NCI-H2227 (cell line): ENCODE results near the gene CNTD1.
"Not testable (repeated sequence)": the region's sequence is repeated elsewhere in the genome, so short reads cannot be mapped to it uniquely, and the experiment has no call there.

Source experiments
- DNase-seq: peaks from one replicate; lab custom pipeline; 2025; ENCODE audit not compliant: unreplicated experiment; lab: John Stamatoyannopoulos, UW

The CNTD1 gene

DNA sequence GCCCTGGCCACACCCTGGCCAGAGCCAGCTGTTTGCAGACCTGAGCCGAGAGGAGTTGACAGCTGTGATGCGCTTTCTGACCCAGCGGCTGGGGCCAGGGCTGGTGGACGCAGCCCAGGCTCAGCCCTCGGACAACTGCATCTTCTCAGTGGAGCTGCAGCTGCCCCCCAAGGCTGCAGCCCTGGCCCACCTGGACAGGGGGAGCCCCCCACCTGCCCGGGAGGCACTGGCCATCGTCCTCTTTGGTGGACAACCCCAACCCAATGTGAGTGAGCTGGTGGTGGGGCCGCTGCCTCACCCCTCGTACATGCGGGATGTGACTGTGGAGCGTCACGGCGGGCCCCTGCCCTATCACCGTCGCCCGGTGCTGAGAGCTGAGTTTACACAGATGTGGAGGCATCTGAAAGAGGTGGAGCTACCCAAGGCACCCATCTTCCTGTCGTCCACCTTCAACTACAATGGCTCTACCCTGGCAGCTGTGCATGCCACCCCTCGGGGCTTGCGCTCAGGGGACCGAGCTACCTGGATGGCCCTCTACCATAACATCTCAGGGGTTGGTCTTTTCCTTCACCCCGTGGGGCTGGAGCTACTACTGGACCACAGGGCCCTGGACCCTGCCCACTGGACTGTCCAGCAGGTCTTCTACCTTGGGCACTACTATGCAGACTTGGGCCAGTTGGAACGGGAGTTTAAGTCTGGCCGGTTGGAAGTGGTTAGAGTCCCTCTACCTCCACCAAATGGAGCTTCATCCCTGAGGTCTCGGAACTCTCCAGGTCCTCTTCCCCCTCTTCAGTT lies 46.3 kb downstream of the CNTD1 start:
- no peak for DNase-seq

- no peak for DNase-seq
These were observed 46.9 kb downstream of the CNTD1 start for GRCh38 chr17:42845556-42845917.

GRCh38 chr17:42845918-42846593 lies 47.4 kb downstream of the CNTD1 start:
- no peak for DNase-seq

GRCh38 chr17:42846594-42847280 lies 48.1 kb downstream of the CNTD1 start:
- no peak for DNase-seq

DNA sequence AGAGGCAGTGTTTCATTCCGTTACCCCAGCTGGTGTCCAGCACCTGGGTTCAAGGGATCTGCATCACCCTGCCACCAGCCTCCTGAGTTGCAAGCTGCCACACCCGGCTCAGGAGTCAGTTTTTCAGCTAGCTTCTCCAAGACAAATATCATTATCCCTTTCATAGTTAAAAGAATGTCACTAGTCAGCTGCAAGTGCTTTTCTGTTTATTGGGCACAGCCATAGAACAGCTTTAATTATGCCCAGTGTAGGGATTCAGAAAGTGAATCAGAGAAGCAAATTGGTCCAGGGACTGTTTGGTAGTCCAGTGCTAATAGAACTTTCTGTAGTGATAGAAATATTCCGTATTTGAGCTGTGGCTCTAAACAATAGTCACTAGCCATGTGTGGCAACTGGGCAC lies 49.4 kb downstream of the CNTD1 start:
- DNase-seq: no peak

GRCh38 chr17:42849031-42849430 lies 50.4 kb downstream of the CNTD1 start:
- no peak for DNase-seq

DNA sequence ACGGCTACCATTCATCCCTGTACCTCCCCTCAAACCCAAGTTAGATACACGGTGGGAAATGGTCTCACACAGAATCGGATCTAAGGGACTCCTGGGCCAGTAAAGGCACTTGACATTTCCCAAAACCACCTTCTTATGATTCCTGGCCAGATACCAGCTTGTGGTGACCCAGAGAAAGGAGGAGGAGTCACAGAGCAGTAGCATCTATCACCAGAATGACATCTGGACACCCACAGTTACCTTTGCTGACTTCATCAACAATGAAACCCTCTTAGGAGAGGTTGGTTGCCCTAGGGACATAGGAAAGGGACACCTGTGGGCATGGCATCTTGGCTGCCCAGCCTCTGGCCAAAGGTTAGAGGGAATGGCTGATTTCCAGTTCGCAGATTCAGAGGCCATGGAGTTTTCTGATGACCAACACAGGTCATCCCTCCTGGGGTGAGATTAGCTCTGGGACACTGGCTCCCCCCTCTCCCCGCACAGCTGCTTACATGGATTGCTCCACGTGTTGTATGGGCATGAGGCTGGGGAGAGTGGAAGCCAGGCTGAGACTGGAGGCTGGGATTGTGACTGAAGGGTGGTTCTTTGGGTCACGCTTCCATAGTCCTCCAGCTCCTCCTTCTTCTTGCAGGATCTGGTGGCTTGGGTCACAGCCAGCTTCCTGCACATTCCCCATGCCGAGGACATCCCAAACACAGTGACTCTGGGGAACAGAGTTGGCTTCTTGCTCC lies 51.0 kb downstream of the CNTD1 start:
- no peak for DNase-seq

DNA sequence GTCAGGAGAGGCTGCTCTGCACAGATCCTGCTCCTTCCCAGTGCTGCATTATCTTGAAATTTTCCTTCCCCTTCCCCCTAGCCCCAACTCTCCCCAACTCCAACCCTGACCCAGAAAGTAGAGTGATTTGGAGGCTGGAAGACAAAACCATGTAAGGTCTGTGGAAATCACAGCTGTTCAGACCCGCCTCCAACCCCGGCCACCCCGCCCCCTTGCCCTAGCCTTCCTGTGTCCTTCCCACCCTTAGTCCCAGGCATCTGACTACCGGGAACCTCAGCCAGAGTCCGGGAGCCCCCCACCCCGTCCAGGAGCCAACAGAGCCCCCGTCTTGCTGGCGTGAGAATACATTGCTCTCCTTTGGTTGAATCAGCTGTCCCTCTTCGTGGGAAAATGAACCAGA lies 52.3 kb downstream of the CNTD1 start, which contains the start of gene AOC3:
Gene AOC3, plus strand, starts transcription at position 246 of the 400 bp plus-strand sequence. Its CDS starts 145 bp downstream, at position 391.
- no peak for DNase-seq

DNA sequence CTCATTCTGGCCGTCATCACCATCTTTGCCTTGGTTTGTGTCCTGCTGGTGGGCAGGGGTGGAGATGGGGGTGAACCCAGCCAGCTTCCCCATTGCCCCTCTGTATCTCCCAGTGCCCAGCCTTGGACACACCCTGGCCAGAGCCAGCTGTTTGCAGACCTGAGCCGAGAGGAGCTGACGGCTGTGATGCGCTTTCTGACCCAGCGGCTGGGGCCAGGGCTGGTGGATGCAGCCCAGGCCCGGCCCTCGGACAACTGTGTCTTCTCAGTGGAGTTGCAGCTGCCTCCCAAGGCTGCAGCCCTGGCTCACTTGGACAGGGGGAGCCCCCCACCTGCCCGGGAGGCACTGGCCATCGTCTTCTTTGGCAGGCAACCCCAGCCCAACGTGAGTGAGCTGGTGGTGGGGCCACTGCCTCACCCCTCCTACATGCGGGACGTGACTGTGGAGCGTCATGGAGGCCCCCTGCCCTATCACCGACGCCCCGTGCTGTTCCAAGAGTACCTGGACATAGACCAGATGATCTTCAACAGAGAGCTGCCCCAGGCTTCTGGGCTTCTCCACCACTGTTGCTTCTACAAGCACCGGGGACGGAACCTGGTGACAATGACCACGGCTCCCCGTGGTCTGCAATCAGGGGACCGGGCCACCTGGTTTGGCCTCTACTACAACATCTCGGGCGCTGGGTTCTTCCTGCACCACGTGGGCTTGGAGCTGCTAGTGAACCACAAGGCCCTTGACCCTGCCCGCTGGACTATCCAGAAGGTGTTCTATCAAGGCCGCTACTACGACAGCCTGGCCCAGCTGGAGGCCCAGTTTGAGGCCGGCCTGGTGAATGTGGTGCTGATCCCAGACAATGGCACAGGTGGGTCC lies 52.9 kb downstream of the CNTD1 start:
- not testable (repeated sequence) for DNase-seq

DNA sequence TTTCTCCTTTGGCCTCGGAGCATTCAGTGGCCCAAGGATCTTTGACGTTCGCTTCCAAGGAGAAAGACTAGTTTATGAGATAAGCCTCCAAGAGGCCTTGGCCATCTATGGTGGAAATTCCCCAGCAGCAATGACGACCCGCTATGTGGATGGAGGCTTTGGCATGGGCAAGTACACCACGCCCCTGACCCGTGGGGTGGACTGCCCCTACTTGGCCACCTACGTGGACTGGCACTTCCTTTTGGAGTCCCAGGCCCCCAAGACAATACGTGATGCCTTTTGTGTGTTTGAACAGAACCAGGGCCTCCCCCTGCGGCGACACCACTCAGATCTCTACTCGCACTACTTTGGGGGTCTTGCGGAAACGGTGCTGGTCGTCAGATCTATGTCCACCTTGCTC lies 53.7 kb downstream of the CNTD1 start:
- no peak for DNase-seq

DNA sequence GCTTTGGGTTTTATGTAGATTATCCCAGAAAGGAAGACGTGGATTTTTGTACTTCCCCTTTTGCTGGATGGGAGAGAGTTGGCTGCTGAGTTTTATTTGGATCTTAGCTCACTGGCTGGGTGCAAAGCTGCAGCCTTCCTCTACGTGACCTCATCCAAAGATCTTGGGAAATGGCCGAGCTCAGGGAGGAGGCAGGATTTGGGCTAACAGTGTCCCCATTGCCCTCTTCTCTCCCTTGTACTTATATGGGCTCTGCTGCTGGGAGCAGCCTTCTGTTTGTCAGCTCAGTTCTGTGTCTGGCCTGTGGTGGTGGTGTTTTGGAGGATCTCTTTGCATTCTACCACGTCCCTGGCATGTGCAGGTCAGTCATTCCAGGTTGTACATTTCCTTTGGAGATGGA lies 54.3 kb downstream of the CNTD1 start:
- DNase-seq: no peak

DNA sequence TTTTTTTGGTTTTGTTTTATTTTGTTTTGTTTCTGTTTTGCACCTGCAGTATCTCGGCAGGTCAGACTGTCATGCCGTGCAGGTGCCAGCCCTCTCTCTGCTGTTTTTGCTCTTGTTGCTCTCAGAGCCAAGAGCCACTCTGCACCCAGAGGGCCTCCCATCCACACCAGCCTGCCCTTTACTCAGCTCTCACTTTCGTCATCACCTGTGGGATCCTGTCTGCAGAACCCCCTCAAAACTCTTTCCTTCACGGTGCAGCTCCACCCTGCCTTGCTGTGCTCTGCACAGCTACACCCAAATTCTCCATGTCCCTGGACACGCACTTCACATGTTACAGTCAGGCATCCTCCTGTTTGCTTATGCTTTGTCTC lies 54.9 kb downstream of the CNTD1 start:
- DNase-seq: no peak

DNA sequence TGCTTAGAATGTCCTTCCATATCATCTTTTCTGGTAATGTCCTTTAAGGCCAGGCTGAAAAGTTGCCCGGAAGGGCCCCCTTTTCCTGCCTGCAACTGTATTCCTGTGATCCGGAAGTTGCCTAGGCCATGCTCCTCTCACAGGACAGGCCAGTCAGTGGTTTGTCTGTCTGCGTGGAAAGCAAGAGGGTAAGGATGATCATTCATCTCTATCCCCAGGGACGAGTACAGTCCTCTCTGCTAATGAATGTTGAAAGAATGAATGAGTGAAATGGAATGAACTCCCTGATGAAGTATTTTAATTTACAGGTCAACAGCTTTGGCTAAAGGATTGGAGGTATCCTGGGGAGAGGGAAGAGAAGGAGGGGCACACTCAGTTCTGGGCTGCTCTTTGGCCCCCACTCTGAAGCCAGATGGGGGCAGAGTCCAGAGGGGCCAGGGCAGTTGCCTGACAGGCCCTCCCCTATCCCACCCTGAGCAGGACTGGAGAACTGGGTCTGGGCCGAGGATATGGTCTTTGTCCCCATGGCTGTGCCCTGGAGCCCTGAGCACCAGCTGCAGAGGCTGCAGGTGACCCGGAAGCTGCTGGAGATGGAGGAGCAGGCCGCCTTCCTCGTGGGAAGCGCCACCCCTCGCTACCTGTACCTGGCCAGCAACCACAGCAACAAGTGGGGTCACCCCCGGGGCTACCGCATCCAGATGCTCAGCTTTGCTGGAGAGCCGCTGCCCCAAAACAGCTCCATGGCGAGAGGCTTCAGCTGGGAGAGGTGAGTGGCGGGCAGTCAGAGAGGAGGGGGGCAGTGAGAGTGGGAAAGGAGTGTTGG lies 55.5 kb downstream of the CNTD1 start:
- DNase-seq: no peak

DNA sequence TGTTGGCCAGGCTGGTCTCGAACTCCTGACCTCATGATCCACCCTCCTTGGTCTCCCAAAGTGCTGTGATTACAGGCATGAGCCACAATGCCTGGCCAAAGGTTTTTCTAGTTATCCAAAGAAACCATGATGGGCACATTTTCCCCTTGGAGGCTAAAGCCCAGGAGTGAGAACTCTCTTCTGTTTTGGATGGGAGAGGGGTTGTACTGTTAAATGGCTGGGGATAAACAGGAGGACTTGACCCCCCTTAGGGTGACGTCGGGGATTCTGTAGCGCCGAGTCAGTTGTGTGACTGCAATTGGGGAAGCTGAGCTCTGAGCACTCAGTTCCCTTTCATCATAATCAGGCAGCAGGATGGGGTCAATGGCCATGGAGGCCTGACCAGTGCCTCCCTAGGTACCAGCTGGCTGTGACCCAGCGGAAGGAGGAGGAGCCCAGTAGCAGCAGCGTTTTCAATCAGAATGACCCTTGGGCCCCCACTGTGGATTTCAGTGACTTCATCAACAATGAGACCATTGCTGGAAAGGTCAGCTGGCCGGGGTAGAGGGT lies 56.5 kb downstream of the CNTD1 start:
- DNase-seq: no peak

GRCh38 chr17:42856093-42856492 lies 57.4 kb downstream of the CNTD1 start:
- not testable (repeated sequence) for DNase-seq

- not testable (repeated sequence) for DNase-seq
These were observed 57.9 kb downstream of the CNTD1 start for GRCh38 chr17:42856516-42856915.

DNA sequence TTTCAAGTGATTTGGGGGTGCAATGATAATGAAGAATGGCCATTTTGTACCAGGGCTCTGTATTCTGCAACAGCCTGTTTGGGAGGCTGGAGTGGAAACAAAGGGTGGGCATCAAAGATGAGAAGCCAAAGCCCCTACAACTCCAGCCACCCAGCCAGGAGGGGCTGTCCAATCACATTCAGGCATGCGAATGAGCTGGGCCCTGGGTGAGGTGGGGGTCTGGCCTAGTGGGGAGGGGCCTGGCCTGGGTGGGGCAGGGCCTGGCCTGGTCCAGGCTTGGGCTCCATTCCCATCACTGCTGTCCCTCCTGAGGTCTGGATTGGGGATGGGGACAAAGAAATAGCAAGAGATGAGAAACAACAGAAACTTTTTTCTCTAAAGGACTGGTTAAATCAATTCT lies 58.7 kb downstream of the CNTD1 start:
- no peak for DNase-seq
